GM12878 (cell line): ENCODE results near the gene ANKRD53. TPM values are rescaled to one million over a fixed set of nuclear protein-coding genes. Genes with fewer than 3 reads are reported as not detected.
A peak's percentile ranks its signal among the peaks of the same experiment; 100 is the strongest.

Experiments
- ATAC-seq: fragments of 200-7000 bp; cut with Tn5 transposase; 3 replicates; pipeline ENCODE4 v1.9.1; 2020; ENCODE audit warnings: mild to moderate bottlenecking, moderate library complexity
- BruUV-seq: library from RNA; stranded (reverse); fragments of 400-500 nt; replicated peaks from 2 replicates; lab custom pipeline; 2021; lab: Mats Ljungman, UMichigan
- CTCF ChIA-PET: fragments of 300-600 bp; sonication (Branson Sonifier 250); formaldehyde crosslinking; extraction: SDS; loops from one replicate; lab custom pipeline; 2021; ENCODE audit warnings: inconsistent platforms; lab: Yijun Ruan, JAX
- POLR2A ChIA-PET: fragments of 350-600 bp; formaldehyde crosslinking; extraction: SDS; loops from one replicate; lab custom pipeline; 2021; ENCODE audit warnings: inconsistent platforms; lab: Charles Lee
- RAD21 ChIA-PET: fragments of 300-600 bp; sonication (Branson Sonifier 250); formaldehyde crosslinking; loops from one replicate; lab custom pipeline; 2023; ENCODE audit warnings: antibody characterized with exemption; ENCODE audit not compliant: unreplicated experiment; lab: Charles Lee
- SMC1A ChIA-PET: fragments of 300-600 bp; sonication (Branson Sonifier 250); formaldehyde crosslinking; loops from one replicate; lab custom pipeline; 2023; ENCODE audit not compliant: unreplicated experiment, uncharacterized antibody; lab: Charles Lee
- DNase-seq: peaks from one replicate; pipeline ENCODE4 v3.0.0-alpha.2; 2011; ENCODE audit warnings: low read depth, low spot score
- FAIRE-seq: peaks from 3 replicates; lab custom pipeline; 2011; peaks lifted over from hg19 to GRCh38; lab: Jason Lieb, UNC
- H2AFZ ChIP-seq: 2 replicates; pipeline ENCODE4 v1.6.0; 2011; ENCODE audit warnings: low read depth, low read length, control low read depth; ENCODE audit not compliant: control insufficient read depth
- H3K27ac ChIP-seq: 2 replicates; pipeline ENCODE4 v1.5.1; 2011; ENCODE audit warnings: control low read depth; ENCODE audit not compliant: control insufficient read depth, insufficient read depth
- H3K27me3 ChIP-seq, 2 experiments: replicated peaks in 1 of 2; 2 replicates each; pipeline versions ENCODE4 v1.6.0 to v1.6.1; 2011; ENCODE audit warnings: low read length in 1 of 2; ENCODE audit not compliant: control insufficient read depth in 2 of 2, insufficient read depth in 2 of 2
- H3K36me3 ChIP-seq, 2 experiments: 2 replicates each; pipeline ENCODE4 v1.5.1; 2011; ENCODE audit warnings: low read length in 1 of 2; ENCODE audit not compliant: control insufficient read depth in 2 of 2, insufficient read depth in 2 of 2
- H3K4me1 ChIP-seq: 2 replicates; pipeline ENCODE4 v1.6.1; 2011; ENCODE audit warnings: mild to moderate bottlenecking, low read length, moderate library complexity, mixed read lengths; ENCODE audit not compliant: control insufficient read depth, insufficient read depth
- H3K4me2 ChIP-seq: 2 replicates; pipeline ENCODE4 v1.6.0; 2011; ENCODE audit warnings: control low read depth; ENCODE audit not compliant: control insufficient read depth, insufficient read depth
- H3K4me3 ChIP-seq: fragments of 200-600 bp; sonication (generic); 2 replicates; pipeline ENCODE4 v1.5.1; 2016
- H3K79me2 ChIP-seq: 2 replicates; pipeline ENCODE4 v1.6.0; 2011; ENCODE audit warnings: low read length; ENCODE audit not compliant: control insufficient read depth, insufficient read depth
- H3K9ac ChIP-seq: 2 replicates; pipeline ENCODE4 v1.8.0; 2011; ENCODE audit warnings: low read length, control low read depth, mixed read lengths; ENCODE audit not compliant: control insufficient read depth, insufficient read depth
- H3K9me3 ChIP-seq: replicated peaks from 3 replicates; pipeline ENCODE4 v1.5.1; 2011; ENCODE audit warnings: mild to moderate bottlenecking, low read length; ENCODE audit not compliant: control insufficient read depth, insufficient read depth
- H4K20me1 ChIP-seq: 2 replicates; pipeline ENCODE4 v1.6.0; 2011; ENCODE audit not compliant: control insufficient read depth, insufficient read depth
- E4F1 ChIP-seq: fragments of 450-650 bp; IDR thresholded peaks from 2 replicates; pipeline ENCODE4 v1.6.1; 2018; ENCODE audit warnings: borderline replicate concordance, mild to moderate bottlenecking; ENCODE audit not compliant: partially characterized antibody
- NBN ChIP-seq: fragments of 450-650 bp; IDR thresholded peaks from 2 replicates; pipeline ENCODE4 v1.6.1; 2016
- RAD21 ChIP-seq: IDR thresholded peaks from 2 replicates; pipeline ENCODE4 v1.6.1; 2011; ENCODE audit warnings: mild to moderate bottlenecking, low read depth, low read length, moderate library complexity; ENCODE audit not compliant: insufficient read depth
- RELA ChIP-seq: fragments of 450-650 bp; IDR thresholded peaks from 2 replicates; pipeline ENCODE4 v1.8.0; 2014; ENCODE audit warnings: borderline replicate concordance; ENCODE audit not compliant: partially characterized antibody
- ZBTB40 ChIP-seq: fragments of 450-650 bp; IDR thresholded peaks from 2 replicates; pipeline ENCODE4 v1.6.1; 2016; ENCODE audit warnings: mild to moderate bottlenecking, moderate library complexity, borderline replicate concordance
- WGBS: methylation state at CpG from one replicate; pipeline ENCODE4 v1.1.6; 2016; ENCODE audit warnings: low lambda C conversion rate; ENCODE audit not compliant: insufficient replicate concordance, insufficient coverage; ENCODE audit errors: missing lambda C conversion rate; 5-methylcytosine and 5-hydroxymethylcytosine counted together
- in situ Hi-C: fragments of 300-500 bp; cut with MboI; formaldehyde crosslinking; loops from 9 replicates; pipeline ENCODE4 v1.14.3; 2018; ENCODE audit warnings: mixed read lengths
- intact Hi-C: fragments of 100-400 bp; cut with micrococcal nuclease; formaldehyde crosslinking; loops from one replicate; pipeline ENCODE4 v1.14.2; 2022; ENCODE audit not compliant: unreplicated experiment
- polyA plus RNA-seq, 11 experiments: library from polyadenylated mRNA; depleted of rRNA in 4 of 11; unstranded in 6 of 11; stranded (reverse) in 5 of 11; fragments of >200 nt; fragmentation: Nextera tagmentation in 4 of 11; fragmentation: Illumina TruSeq in 1 of 11; extraction: Ambion mirVana in 4 of 11; extraction: Trizol in 1 of 11; gene quantifications; 1 replicate in 1 of 11; 2 replicates in 10 of 11; pipeline versions ENCODE4 v1.2.1 to v1.2.3, GENCODE V29; 2011 to 2016; ENCODE audit warnings: inconsistent platforms in 2 of 11, missing spikeins in 2 of 11, low read depth in 1 of 11
- total RNA-seq, 4 experiments: library from RNA; depleted of rRNA in 3 of 4; stranded (reverse); fragments of >200 nt in 3 of 4; fragmentation: Illumina TruSeq in 1 of 4; extraction: Trizol in 1 of 4; gene quantifications; 2 replicates each; pipeline versions ENCODE4 v1.2.1 to v1.2.3, GENCODE V29; 2013 to 2021
- TF ChIP-seq, protein P1 (sequence below): fragments of 450-650 bp; formaldehyde crosslinking; IDR thresholded peaks from 2 replicates; pipeline ENCODE4 v1.4.0; 2022; ENCODE audit warnings: mild to moderate bottlenecking, moderate library complexity

The ANKRD53 gene
- total and polyA plus RNA-seq, 10 of the 15 experiments (the other 5 are each of a cell fraction or from before 2014, with no cell fraction given): 0.04 TPM; not detected in 8

DNA sequence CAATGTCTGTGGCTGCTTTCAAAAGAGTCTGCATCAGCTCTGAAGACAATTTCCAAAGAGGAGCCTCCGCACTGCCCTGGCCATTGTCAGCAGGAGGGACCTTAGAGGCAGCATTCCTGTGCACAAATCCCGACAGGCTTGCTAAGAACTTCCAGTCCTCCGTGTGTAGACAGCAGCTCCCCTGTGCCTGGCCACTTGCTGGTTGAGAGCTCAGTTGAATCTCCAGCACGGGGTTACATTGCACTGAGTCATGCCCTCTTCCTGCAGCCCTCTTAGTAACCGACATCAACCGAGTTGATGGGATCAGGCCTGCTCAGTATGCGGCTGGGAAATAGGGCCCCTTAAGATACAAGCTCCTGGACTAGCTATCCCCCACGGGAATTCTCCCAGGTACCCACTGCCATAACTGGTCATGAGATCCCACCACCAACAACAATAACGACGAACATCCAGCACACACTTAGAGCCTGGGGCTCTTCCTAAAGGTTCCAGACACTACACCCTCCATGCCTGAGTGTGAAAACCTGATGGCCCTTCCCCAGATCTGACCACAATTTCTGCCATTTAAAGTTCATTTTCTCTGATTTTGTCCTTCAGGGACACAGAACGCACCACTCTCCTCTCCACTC is 30.8 kb upstream of the ANKRD53 start (continued):
- no peak for TF ChIP-seq E4F1
- TF ChIP-seq, all 136 proteins: peak for 0

DNA sequence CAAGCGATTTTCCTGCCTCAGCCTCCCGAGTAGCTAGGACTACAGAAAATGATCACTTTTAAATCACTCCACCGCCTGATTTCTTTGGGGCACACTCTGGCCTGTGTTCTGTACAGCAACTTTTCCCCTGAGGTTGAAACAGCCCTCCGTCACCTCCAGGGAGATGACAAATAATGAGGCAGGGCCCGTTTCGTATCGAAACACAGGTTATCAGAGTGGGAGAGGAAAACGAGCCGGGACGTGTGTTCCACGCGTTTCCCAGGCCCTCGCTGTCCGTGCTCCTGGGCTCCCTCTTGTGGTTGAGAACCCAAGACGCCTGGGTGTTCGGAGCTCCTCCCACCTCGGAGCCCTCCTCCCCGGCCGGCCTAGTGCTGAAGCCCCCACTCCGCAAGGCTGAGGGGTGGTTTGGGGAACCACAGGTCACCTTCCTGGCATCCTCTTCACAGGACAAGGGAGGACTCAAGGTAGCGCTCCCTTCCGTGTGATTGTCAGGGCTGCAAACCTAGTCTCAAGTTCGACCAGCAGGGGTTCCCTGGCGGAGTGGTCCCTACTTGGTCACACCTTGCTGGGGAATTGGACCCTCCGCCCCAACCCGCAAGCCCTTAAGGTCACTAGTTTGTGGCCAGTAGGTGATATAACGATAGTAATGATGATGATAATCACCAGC is 30.0 kb upstream of the ANKRD53 start:
- H3K4me3 ChIP-seq: no peak overlapping the region
- BruUV-seq: no TSS peak
- RAD21 ChIA-PET: interaction anchor here (1.0 to 1.3 kb wide), 4 partner anchors 29 to 644 kb away, joined by 3 to 12 read pairs (median 6); no protein-coding TSS in a partner anchor
- TF ChIP-seq, protein P1, sequence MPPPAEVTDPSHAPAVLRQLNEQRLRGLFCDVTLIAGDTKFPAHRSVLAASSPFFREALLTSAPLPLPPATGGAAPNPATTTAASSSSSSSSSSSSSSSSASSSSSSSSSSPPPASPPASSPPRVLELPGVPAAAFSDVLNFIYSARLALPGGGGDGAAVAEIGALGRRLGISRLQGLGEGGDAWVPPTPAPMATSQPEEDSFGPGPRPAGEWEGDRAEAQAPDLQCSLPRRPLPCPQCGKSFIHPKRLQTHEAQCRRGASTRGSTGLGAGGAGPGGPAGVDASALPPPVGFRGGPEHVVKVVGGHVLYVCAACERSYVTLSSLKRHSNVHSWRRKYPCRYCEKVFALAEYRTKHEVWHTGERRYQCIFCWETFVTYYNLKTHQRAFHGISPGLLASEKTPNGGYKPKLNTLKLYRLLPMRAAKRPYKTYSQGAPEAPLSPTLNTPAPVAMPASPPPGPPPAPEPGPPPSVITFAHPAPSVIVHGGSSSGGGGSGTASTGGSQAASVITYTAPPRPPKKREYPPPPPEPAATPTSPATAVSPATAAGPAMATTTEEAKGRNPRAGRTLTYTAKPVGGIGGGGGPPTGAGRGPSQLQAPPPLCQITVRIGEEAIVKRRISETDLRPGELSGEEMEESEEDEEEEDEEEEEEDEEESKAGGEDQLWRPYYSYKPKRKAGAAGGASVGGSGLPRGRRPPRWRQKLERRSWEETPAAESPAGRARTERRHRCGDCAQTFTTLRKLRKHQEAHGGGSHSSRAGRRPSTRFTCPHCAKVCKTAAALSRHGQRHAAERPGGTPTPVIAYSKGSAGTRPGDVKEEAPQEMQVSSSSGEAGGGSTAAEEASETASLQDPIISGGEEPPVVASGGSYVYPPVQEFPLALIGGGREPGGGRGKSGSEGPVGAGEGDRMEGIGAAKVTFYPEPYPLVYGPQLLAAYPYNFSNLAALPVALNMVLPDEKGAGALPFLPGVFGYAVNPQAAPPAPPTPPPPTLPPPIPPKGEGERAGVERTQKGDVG (CRISPR knock-in tag): no peak
- TF ChIP-seq ZBTB40 (no peak), NBN (0 out of 2 replicates have a peak, but pooled peaks have one; percentile 24), RAD21 (peak; percentile 36; the same call in 1 of the 2 replicates), RELA (no peak)

More for the DNA sequence above, 30.0 kb upstream of the ANKRD53 start:
- H3K79me2 ChIP-seq: no peaks in the 10 kb centered on the region
- CTCF ChIA-PET: interaction anchor here (0.6 to 5.3 kb wide), 28 partner anchors 9 to 644 kb away, joined by 3 to 94 read pairs (median 4); partner anchors contain the start of genes ANKRD53 and ATP6V1B1
- in situ Hi-C loops (loop anchor here (5.0 to 10.0 kb wide), 2 partner anchors 81 to 644 kb away; partner anchors contain the start of gene FAM136A), intact Hi-C loops (loop anchor here (2.0 to 10.0 kb wide), 2 partner anchors 158 to 644 kb away; partner anchors contain the start of genes FAM136A and FIGLA)
- no peaks in the 10 kb centered on the region for H3K27me3 ChIP-seq
- ATAC-seq (peak; percentile 98), FAIRE-seq (peak; percentile 88), DNase-seq (no peak)
- 11% methylated on average over 27 of the region's 27 CpGs for WGBS
- H3K27ac ChIP-seq: no peak overlapping the region
- no peak overlapping the region for H3K9ac ChIP-seq
- peak overlapping the region; percentile 76 for H2AFZ ChIP-seq
- H4K20me1 ChIP-seq: no peaks in the 10 kb centered on the region
- peak overlapping the region; percentile 76 for H3K4me2 ChIP-seq
- H3K36me3 ChIP-seq: no peaks in the 10 kb centered on the region
- POLR2A ChIA-PET: no interaction called here
- H3K9me3 ChIP-seq: no peaks in the 10 kb centered on the region
- no peaks in the 10 kb centered on the region; the same call in 1 of the 2 replicates for H3K4me1 ChIP-seq
- SMC1A ChIA-PET: interaction anchor here (0.6 to 1.5 kb wide), 6 partner anchors 29 to 644 kb away, joined by 3 to 6 read pairs (median 4); no protein-coding TSS in a partner anchor
